ENCODE measurements around the gene ANKRD44. TPM values are rescaled to one million over a fixed set of nuclear protein-coding genes. Genes with fewer than 3 reads are reported as not detected.

Gene ANKRD44
- total and polyA plus RNA-seq, 2 of the 8 experiments (the other 6 are each of a cell fraction or from before 2014, with no cell fraction given): 1.2 to 1.3 TPM

GRCh38 chr2:196984903-196985302 is 325.7 kb downstream of the ANKRD44 start:
- DNase-seq (ENCODE audit: low read depth in 1 of 2, low spot score in 2 of 2): no peak
- Histone ChIP-seq H3K9ac (replicated peaks in 1 of 4; ENCODE audit: extremely low read depth in 1 of 4, low read depth in 3 of 4, low read length in 3 of 4) (no peak overlapping the region), H3K79me1 (ENCODE audit: low read depth, low read length) (no peaks in the 10 kb centered on the region), H3K23ac (ENCODE audit: insufficient read length) (no peak overlapping the region), H3K27me3 (replicated peaks in 1 of 4; ENCODE audit: control insufficient read depth in 3 of 4, extremely low read depth in 1 of 4, insufficient read depth in 3 of 4, low read length in 3 of 4) (no peaks in the 10 kb centered on the region), H4K5ac (ENCODE audit: insufficient read length, low read depth, low read length) (no peak overlapping the region), H2BK120ac (replicated peaks; ENCODE audit: low read depth, low read length) (no peak overlapping the region), H3K4me2 (ENCODE audit: insufficient read depth in 1 of 2, low read depth in 2 of 2, low read length in 2 of 2) (no peak overlapping the region), H4K20me1 (replicated peaks in 1 of 2; ENCODE audit: control insufficient read depth in 1 of 2, insufficient read depth in 2 of 2, low read length in 2 of 2) (no peaks in the 10 kb centered on the region), H2BK15ac (ENCODE audit: low read length) (no peak overlapping the region), H3K56ac (replicated peaks; ENCODE audit: insufficient read length, low read depth, low read length) (no peak overlapping the region), H3K27ac (ENCODE audit: low read depth, low read length) (no peak overlapping the region), H3K4ac (replicated peaks; ENCODE audit: insufficient read length, low read depth, low read length) (no peak overlapping the region), H3K4me3 (ENCODE audit: extremely low read depth in 1 of 4, insufficient read depth in 2 of 4, low read depth in 3 of 4, low read length in 4 of 4) (no peak overlapping the region), H3K9me3 (ENCODE audit: insufficient read depth in 2 of 2, low read depth in 1 of 2, low read length in 1 of 2) (no peaks in the 10 kb centered on the region), H2BK12ac (ENCODE audit: low read depth, low read length) (no peak overlapping the region), H2BK20ac (ENCODE audit: low read length) (no peak overlapping the region), H3K23me2 (ENCODE audit: low read depth, low read length) (no peaks in the 10 kb centered on the region), H2AK5ac (ENCODE audit: low read depth, low read length) (no peak overlapping the region), H3K36me3 (ENCODE audit: control insufficient read depth in 2 of 4, insufficient read depth in 4 of 4, low read length in 3 of 4) (no peaks in the 10 kb centered on the region), H2BK5ac (ENCODE audit: low read depth, low read length) (no peak overlapping the region), H4K91ac (replicated peaks; ENCODE audit: insufficient read length, low read length) (no peak overlapping the region), H3K79me2 (ENCODE audit: control insufficient read depth in 1 of 2, insufficient read depth in 2 of 2, low read length in 2 of 2) (no peaks in the 10 kb centered on the region), H3K14ac (ENCODE audit: insufficient read length) (no peak overlapping the region), H2AFZ (ENCODE audit: low read length) (no peak overlapping the region), H4K8ac (ENCODE audit: extremely low read depth, insufficient read depth, low read length) (no peak overlapping the region), H3K4me1 (replicated peaks in 1 of 4; ENCODE audit: control insufficient read depth in 3 of 4, insufficient read depth in 4 of 4, low read length in 3 of 4) (peaks cover 0 to 3% (median 2%) of the 10 kb centered on the region in 4 experiments; a peak in 3 of 7 replicates), H3K18ac (ENCODE audit: extremely low read depth, low read length) (no peak overlapping the region)
- TF ChIP-seq ASH2L (IDR thresholded peaks at IDR 0.05; ENCODE audit: low read length) (no peak), SUZ12 (IDR thresholded peaks at IDR 0.05; ENCODE audit: low read length) (no peak), CBX8 (IDR thresholded peaks at IDR 0.05; ENCODE audit: borderline replicate concordance, low read depth, low read length) (no peak), E2F6 (IDR thresholded peaks at IDR 0.05) (no peak), TEAD4 (IDR thresholded peaks at IDR 0.05; ENCODE audit: low read depth, low read length) (no peak)
- ChIA-PET POLR2A (ENCODE audit: partially characterized antibody) (no interaction called here), CTCF (ENCODE audit: partially characterized antibody) (interaction anchor here (1.1 to 1.7 kb wide), 2 partner anchors 44 to 184 kb away, joined by 3 read pairs; no protein-coding TSS in a partner anchor)
- 92% methylated on average over 5 of the region's 5 CpGs; no CpG with 5 or more reads in 1 of the 2 experiments for WGBS, 2 experiments (ENCODE audit: extremely low coverage in 1 of 2, insufficient coverage in 1 of 2, insufficient read length in 1 of 2, insufficient replicate concordance in 2 of 2, low coverage in 1 of 2, low lambda C conversion rate in 2 of 2, missing lambda C conversion rate in 1 of 2)
- FAIRE-seq: no peak

Measured in H1 (cell line).